ES-I3 (cell line): Measurements from ENCODE around the gene MAN2C1.
A peak's percentile ranks its signal among the peaks of the same experiment; 100 is the strongest.
"Not testable (repeated sequence)": the region's sequence is repeated elsewhere in the genome, so short reads cannot be mapped to it uniquely, and the experiment has no call there.

Experiments
- H3K36me3 ChIP-seq: 2 replicates; pipeline ENCODE4 v1.6.1; 2013; ENCODE audit warnings: mild to moderate bottlenecking, low read length, control low read depth, moderate library complexity; ENCODE audit not compliant: insufficient read depth
- H3K4me1 ChIP-seq: 2 replicates; pipeline ENCODE4 v1.6.1; 2013; ENCODE audit warnings: mild to moderate bottlenecking, control low read depth, low read length; ENCODE audit not compliant: insufficient read depth
- H3K9ac ChIP-seq: 2 replicates; pipeline ENCODE4 v1.6.1; 2013; ENCODE audit warnings: low read depth, mild to moderate bottlenecking, low read length, moderate library complexity
- H3K9me3 ChIP-seq: 2 replicates; pipeline ENCODE4 v1.6.1; 2013; ENCODE audit warnings: mild to moderate bottlenecking, low read length, moderate library complexity; ENCODE audit not compliant: control insufficient read depth, insufficient read depth

MAN2C1 gene

DNA sequence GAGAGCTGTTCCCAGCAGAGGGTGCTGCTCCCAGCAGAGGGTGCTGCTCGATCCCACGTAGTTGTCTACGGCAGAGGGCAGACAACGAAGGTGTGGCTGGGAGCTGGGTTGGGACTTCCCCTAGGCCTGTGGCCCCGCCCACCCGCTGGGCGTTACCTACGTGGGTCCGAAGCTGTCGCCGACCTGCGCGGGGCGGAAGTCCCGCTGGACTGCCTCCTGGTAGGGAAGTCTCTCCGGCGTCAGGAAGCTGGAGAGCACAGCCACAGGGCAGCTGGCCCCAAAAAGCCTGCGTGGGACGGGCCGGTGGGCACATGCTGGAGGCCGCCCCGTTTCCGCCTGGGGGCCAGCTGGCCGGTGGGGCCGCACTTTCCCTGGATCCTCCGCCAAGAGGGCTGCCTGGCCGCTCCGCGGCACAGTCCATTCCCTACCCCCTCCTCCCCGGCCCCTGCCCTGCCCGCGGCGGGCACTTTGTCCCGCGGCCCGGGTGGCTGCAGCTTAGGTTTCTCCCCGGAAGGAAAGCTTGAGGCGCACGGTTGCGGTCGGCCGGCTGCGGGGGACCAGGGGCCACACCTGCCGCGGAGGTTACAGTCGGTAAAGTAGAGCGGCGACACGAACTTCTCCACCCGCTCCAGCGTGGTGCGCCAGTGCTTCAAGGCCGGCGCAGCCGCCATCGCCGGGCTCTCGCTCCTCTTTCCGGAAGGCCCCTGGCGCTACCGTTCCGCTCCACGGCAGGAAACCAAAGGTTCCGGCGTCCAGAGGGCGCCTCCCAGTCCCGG, at the start of gene MAN2C1:
Gene MAN2C1 (minus strand): TSS at position 695 of the 776 bp plus-strand sequence. CDS start 24 bp downstream, at position 671.
- Histone ChIP-seq H3K9me3 (no peaks in the 10 kb centered on the region), H3K9ac (peak within 1 kb of the TSS; percentile 83), H3K4me1 (no peaks in the 10 kb centered on the region), H3K36me3 (peaks cover 13% of the 10 kb centered on the region; the same call in 1 of the 2 replicates)

DNA sequence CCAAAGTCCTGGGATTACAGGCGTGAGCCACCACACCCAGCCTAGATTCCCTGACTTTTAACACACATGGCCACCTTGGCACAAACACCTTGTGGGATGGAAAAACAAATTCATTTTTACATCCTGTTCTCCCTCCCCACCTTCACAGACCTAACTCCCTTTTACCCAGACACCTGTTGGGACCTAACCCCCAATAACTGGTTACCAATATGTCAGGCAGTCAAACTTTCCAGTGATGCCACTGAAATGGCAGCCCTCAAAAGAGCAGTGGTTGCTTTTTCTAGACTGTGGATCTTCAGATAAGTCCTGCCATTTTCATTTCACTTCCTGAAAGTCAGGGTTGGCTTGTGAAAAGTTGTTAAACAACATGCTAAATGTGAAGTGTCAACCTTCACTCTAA, 48.2 kb upstream of the MAN2C1 start:
- Histone ChIP-seq H3K9me3 (no peaks in the 10 kb centered on the region), H3K36me3 (peaks cover 20% of the 10 kb centered on the region), H3K4me1 (no peaks in the 10 kb centered on the region), H3K9ac (no peak overlapping the region)

DNA sequence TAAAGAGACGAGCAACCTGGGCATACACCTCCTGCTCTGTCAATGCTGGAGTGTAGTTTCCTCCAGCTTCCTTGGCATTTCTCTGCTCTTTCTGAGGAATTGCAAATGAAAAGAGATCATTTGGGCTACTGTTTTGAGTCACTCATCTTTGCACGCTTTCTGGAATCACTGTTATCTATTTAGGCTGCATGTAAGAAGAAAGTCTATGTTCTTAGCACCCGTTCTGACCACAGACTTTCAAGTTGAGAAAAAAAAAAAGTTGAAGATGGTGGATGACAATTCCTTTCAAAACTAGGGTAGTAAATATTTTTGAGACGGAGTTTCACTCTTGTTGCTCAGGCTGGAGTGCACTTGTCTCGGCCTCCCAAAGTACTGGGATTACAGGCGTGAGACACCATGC, 41.8 kb upstream of the MAN2C1 start:
- Histone ChIP-seq H3K9ac (no peak overlapping the region), H3K9me3 (no peaks in the 10 kb centered on the region), H3K4me1 (no peaks in the 10 kb centered on the region), H3K36me3 (peaks cover 37% of the 10 kb centered on the region)

DNA sequence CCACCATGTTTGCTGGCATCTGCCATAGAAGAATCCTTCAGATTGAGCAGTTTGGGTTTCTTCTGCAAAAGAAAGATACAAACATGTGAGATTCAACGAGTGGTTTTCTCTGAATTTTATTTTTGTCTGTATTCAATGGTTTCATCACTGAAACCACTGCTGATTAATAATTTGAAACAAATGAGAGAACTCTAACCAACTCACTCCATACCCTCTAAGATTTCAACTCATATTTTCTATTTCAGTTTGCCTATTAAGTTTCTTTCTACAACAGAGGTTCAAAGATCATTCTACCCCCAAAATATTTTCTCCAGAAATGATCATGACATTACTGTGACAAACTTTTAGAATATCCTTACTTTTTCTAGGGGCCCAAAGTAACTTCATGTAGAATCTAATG, 38.7 kb upstream of the MAN2C1 start:
- H3K9me3 ChIP-seq, result no peaks in the 10 kb centered on the region
- peaks cover 30% of the 10 kb centered on the region for H3K36me3 ChIP-seq
- no peaks in the 10 kb centered on the region for H3K4me1 ChIP-seq

DNA sequence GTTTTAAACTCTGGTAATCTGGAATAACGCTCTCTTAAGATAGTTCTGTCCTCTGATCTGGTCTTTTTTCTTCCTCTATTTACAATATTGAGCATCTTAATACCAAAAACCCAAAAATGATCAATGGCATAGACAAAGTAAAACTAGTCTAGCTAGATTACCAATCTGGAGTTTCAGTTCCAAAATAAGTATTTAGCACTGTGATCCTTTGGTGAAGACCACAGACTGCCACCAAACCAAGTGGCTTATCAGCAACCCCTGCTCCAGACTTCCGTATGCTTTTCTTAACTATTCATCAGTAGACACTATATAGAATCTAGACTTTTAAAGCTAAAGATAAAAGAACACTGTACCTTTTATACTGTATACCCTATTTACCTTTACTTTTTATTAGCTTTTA, 35.5 kb upstream of the MAN2C1 start:
- Histone ChIP-seq H3K4me1 (no peaks in the 10 kb centered on the region), H3K36me3 (peaks cover 19% of the 10 kb centered on the region), H3K9me3 (no peaks in the 10 kb centered on the region), H3K9ac (no peak overlapping the region)

More for the DNA sequence above, 38.7 kb upstream of the MAN2C1 start:
- no peak overlapping the region for H3K9ac ChIP-seq

DNA sequence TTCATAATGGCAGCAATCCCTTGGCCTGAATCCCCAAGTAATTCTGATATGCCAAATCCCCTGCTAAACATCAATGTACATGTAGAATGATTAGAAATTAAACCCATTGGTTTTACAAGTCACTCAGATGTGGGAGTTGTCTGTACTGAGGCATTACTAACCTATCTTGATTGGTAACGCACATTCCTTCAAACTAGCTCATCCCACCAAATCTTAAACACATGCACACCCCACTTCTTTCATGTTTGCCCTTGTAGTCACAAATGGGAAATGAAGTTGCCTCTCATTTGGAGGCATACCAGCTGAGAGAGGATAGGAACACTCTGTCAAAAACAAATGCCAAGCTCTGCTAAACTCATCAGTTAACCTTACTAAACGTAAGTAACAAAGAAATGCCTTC, 29.1 kb upstream of the MAN2C1 start:
- no peak overlapping the region for H3K9ac ChIP-seq
- H3K4me1 ChIP-seq, result no peaks in the 10 kb centered on the region
- peaks cover 27% of the 10 kb centered on the region for H3K36me3 ChIP-seq
- no peaks in the 10 kb centered on the region for H3K9me3 ChIP-seq

DNA sequence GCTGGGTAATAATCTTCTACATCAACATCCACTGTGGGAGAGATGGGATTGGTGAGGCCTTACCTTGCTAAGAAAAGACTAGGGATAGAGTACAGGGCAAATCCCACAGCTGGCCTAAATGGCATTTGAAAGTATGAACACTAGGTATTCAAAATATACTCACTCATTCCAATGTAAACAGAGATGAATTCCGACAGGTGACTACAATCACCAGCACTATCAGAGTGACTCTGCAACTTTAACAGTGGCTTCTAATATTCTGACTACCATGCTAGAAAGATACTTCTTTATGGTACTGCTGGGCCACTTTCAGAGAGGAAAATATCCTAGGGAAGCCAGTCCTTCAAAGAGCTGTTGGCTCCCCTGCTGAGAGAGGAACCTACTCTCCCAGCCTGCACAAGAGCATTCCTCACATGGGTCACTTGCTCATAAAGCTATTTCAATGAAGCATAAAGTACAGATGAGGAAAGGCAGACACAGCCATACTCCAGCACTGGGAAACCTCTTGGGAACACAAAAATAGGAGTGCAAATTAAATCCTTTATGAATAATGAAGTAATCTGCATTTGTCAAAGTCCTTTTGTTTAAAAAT, 21.5 kb upstream of the MAN2C1 start:
- H3K9ac ChIP-seq, result no peak overlapping the region
- no peaks in the 10 kb centered on the region for H3K4me1 ChIP-seq
- no peaks in the 10 kb centered on the region for H3K9me3 ChIP-seq
- peaks cover 43% of the 10 kb centered on the region for H3K36me3 ChIP-seq

DNA sequence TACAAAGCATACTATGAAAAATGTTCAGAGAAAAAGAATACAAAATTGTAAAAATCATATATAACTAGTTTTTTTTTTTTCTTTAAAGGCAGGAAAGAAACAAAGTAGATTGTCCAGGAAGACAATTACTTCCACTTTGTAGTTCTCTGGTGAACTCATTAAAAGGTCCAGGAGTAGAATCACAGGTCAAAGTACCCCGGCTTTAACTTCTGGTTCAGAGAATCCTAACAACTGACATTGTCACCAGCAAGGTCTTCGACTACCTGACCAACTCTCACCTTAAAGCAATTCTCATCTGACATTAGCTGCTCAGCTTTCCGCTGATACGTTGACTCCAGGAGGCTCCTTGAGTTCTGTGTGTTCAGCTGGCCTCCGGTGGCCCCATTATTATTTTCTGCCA, 15.6 kb upstream of the MAN2C1 start:
- not testable (repeated sequence) for H3K9ac ChIP-seq, H3K4me1 ChIP-seq, H3K9me3 ChIP-seq
- H3K36me3 ChIP-seq, result peaks cover 28% of the 10 kb centered on the region

DNA sequence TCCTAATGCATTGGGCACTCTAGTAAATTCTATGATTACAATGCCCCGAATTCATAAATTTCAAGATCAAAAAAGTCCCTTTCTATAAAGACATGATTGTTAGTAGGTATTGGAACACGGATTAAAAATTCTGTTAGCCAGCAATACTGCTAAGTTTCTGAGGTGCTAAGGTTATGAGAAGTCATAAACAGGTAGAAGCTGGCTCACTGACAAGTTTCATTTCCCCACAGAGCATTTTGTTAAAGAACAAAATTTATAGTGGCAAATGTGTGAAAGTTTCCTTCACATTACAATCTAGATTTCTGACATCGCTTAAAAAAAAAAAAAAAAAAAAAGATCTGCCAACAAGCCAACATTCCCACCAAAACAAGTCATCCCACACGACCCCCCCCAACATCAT, 12.4 kb upstream of the MAN2C1 start:
- no peaks in the 10 kb centered on the region for H3K4me1 ChIP-seq
- H3K9me3 ChIP-seq, result no peaks in the 10 kb centered on the region
- no peak overlapping the region for H3K9ac ChIP-seq
- peaks cover 28% of the 10 kb centered on the region for H3K36me3 ChIP-seq

DNA sequence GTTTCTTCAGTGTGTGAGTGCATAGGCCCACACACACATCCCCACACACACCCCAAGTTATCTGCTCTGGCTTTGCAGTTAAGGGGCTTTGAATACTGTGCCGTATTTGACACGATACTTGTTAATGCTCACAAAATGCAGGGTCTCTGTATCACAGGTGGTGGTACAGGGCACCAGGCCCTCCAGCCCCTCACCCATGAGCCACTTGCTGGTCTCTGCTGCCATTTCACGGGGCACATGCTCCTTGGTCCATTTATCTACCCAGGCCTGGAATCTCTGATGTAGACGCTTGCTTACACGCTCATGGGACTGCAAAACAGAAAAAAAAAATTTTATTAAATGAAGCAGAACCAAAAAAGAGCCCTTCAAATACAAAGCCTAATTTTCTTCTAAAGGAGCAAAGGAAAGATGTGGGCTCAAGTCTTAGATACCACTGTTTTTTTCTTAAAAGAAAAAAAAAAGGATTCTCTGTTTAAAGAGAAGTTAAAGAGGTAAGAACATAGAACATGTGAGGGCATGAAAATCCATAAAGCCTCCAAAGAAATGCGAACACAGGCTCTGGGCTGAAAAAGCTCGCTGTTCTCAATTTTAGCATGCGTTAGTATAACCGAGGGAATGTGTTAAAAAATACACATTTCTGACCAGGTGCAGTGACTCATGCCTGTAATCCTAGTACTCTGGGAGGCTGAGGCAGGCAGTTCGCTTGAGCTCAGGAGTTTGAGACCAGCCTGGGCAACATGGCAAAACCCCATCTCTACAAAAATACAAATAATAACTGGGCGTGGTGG, 3.7 kb upstream of the MAN2C1 start:
- Histone ChIP-seq H3K36me3 (peaks cover 29% of the 10 kb centered on the region), H3K4me1 (no peaks in the 10 kb centered on the region), H3K9ac (no peak overlapping the region), H3K9me3 (no peaks in the 10 kb centered on the region)

DNA sequence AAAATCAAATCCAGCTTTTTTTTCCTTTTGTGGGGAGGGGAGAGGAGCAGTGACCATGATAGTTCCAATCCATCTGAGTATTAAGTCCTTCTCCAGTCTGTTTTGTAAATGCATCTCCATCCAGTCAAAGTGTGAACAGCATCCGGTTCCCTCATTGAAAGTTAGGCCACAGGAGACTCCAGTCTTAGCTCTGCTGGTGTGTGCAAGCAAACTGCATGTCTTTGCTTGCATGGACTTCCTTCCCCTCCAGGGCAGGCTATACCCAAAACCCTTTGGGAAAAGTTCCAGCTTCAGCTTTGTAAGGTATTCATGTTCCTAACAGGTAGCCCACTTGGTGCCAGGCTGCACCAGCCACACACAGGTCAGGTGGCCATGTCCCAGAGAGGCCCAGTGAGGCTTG, 3.1 kb upstream of the MAN2C1 start:
- no peaks in the 10 kb centered on the region for H3K4me1 ChIP-seq
- H3K9me3 ChIP-seq, result no peaks in the 10 kb centered on the region
- H3K9ac ChIP-seq, result no peak overlapping the region
- H3K36me3 ChIP-seq, result peaks cover 26% of the 10 kb centered on the region

DNA sequence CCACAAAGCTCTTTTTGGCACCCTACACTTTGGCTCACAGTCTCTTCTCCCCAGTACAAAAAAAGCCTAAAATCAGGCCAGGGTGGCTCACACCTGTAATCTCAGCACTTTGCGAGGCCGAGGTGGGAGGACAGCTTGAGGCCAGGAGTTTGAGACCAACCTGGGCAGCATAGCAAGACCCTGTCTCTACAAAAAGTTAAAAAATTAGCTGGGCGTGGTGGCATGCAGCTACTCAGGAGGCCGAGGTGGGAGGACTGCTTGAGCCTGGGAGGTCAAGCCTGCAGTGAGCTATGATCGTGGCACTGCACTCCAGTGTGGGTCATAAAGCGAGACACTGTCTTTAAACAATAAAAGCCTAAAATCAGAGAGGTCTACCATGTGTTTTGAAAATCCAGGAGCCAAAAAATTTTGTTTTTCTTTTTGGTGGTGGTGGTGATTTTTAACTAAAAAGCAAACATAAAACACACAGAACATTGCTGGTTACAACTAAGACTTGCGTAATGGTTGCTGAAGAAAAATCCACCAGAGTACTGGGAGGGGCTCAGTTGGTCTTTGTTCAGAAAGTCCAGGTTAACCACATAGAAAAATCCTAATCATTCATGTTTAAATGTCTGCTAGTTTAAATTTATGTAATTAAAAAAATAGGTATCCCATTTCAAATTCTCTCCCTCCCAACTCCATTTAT, 1.6 kb upstream of the MAN2C1 start:
- Histone ChIP-seq H3K9me3 (no peaks in the 10 kb centered on the region), H3K9ac (no peak overlapping the region), H3K36me3 (peaks cover 19% of the 10 kb centered on the region)

DNA sequence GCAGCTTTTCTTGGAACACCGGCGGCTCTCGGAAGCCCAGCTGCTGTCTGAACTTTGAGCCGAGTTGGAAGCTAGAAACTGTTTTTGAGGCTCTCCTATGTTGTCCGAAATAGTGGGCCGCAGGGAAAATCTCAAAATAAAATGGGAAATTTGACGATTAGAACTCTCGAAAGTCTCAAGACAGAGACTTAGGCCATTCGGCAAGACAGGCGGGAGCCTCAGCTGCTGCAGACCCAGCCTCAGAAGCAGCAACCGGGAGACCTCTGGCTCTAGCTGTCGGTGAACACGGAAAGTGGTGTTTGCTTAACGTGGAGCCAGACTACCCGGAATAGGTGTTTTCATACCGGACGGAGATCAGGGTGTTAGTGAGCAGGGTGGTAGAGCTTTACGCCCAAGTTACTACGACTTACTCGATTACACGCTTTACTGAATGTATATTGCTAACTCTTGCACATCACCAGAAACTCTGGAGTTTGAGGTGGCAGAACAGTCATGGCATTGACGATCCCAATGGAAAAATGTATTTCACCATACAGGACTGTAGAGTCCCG, 357 bp upstream of the MAN2C1 start:
- Histone ChIP-seq H3K9me3 (no peaks in the 10 kb centered on the region), H3K9ac (peak overlapping the region; percentile 83), H3K4me1 (no peaks in the 10 kb centered on the region), H3K36me3 (peaks cover 15% of the 10 kb centered on the region; the same call in 1 of the 2 replicates)

More for the DNA sequence above, 1.6 kb upstream of the MAN2C1 start:
- H3K4me1 ChIP-seq, result no peaks in the 10 kb centered on the region

DNA sequence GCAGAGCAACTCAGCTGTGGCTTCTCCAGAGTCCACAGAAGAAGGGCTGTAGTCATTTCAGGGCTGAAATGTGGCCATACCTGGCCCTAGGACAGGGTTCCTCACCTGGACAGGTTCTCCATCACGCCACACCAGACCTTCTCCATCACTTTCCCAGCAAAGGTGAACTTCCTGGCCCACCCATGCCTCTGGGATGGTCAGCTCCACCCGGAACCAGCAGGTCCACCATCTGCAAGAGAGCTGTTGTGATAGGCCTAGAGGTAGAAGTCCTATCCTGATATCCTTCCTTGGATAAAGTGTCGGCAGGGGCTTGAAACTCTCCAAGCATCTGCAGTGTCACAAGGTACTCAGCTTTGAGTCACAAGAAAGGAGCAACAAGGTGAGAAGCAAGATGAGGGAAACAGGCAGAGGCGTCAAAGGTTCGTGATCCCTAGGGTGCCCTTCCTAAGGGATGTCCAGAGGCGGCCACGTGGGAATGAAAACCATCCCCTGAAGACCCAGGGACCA, 948 bp downstream of the MAN2C1 start:
- H3K9ac ChIP-seq, result peak overlapping the region; percentile 83; the same call in 1 of the 2 replicates
- H3K9me3 ChIP-seq, result no peaks in the 10 kb centered on the region
- peaks cover 13% of the 10 kb centered on the region; the same call in 1 of the 2 replicates for H3K36me3 ChIP-seq
- H3K4me1 ChIP-seq, result no peaks in the 10 kb centered on the region
